ENCODE measurements around the gene CXorf49B. TPM values are rescaled to one million over a fixed set of nuclear protein-coding genes. Genes with fewer than 3 reads are reported as not detected.
A peak's percentile ranks its signal among the peaks of the same experiment; 100 is the strongest.
"Not testable (repeated sequence)": the region's sequence is repeated elsewhere in the genome, so short reads cannot be mapped to it uniquely, and the experiment has no call there.

The CXorf49B gene
- total and polyA plus RNA-seq, 10 of the 15 experiments (the other 5 are each of a cell fraction or from before 2014, with no cell fraction given) = not detected

DNA sequence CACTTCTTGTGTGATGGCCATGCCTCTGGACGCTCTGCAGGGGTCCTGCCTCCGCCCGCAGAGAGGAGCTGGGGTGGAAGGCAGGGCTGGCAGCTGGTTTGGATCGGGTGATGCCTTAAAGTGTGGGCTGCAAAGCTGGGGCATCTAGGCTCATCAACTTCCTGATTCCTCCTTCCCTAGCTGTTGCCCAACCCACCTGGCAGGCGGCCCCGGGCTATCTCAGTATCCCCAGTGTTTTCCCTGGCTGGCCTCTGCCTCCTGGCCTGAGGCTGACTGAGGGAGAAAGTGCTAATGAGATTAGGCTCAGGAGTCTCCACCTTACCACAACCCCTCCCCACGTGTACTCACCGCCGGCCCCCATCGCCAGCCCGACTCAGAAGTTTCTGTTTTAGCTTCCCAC is 1.7 kb downstream of the CXorf49B start:
- H3K9me3 ChIP-seq (replicated peaks; ENCODE audit: control insufficient read depth, insufficient read depth, low read length); ATAC-seq; H3K9ac ChIP-seq (ENCODE audit: control insufficient read depth, insufficient read depth, low read length); H3K4me1 ChIP-seq (ENCODE audit: control insufficient read depth, insufficient read depth, low read length); SMC1A ChIA-PET (ENCODE audit: uncharacterized antibody, unreplicated experiment); BruUV-seq (replicated peaks); H3K4me3 ChIP-seq; FAIRE-seq; POLR2A ChIA-PET; H3K79me2 ChIP-seq (ENCODE audit: control insufficient read depth, insufficient read depth, low read length); H3K27me3 ChIP-seq (replicated peaks in 1 of 2; ENCODE audit: control insufficient read depth in 2 of 2, insufficient read depth in 2 of 2, low read length in 1 of 2); CTCF ChIA-PET; H3K27ac ChIP-seq (ENCODE audit: control insufficient read depth, insufficient read depth); RAD21 ChIA-PET (ENCODE audit: unreplicated experiment); H3K36me3 ChIP-seq (ENCODE audit: control insufficient read depth in 2 of 2, insufficient read depth in 2 of 2, low read length in 1 of 2); H2AFZ ChIP-seq (ENCODE audit: control insufficient read depth, low read depth, low read length); DNase-seq (ENCODE audit: low read depth, low spot score); H4K20me1 ChIP-seq (ENCODE audit: control insufficient read depth, insufficient read depth); intact Hi-C loops (cut with micrococcal nuclease; ENCODE audit: unreplicated experiment); in situ Hi-C loops (cut with MboI); H3K4me2 ChIP-seq (ENCODE audit: control insufficient read depth, insufficient read depth): not testable (repeated sequence)
- WGBS (ENCODE audit: insufficient coverage, insufficient replicate concordance, low lambda C conversion rate, missing lambda C conversion rate) = no CpG with 5 or more reads among the region's 11 CpGs

DNA sequence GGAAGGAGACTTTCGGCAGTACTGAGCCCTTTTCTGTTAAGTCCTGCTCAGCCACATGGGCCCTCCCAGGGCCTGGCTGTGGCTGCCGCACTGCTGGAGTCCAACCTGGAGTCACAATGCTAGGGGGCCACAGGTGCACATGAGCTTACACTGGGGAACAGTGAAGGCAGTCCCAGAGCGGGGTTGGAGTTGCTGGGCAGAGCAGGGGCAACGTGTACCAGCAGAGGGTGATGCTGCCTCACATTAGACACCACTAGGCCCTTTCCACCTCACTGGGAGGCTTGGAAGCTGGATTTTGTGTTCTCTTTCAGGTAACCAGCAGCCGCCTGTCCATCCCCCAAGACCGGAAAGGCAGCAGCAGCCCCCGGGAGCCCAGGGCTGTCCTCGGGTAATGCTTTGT is 2.5 kb downstream of the CXorf49B start:
- H3K9ac ChIP-seq (ENCODE audit: control insufficient read depth, insufficient read depth, low read length); ATAC-seq; H4K20me1 ChIP-seq (ENCODE audit: control insufficient read depth, insufficient read depth); RAD21 ChIA-PET (ENCODE audit: unreplicated experiment); POLR2A ChIA-PET; SMC1A ChIA-PET (ENCODE audit: uncharacterized antibody, unreplicated experiment); H3K27ac ChIP-seq (ENCODE audit: control insufficient read depth, insufficient read depth); in situ Hi-C loops (cut with MboI); H3K4me1 ChIP-seq (ENCODE audit: control insufficient read depth, insufficient read depth, low read length); H3K4me3 ChIP-seq; H3K79me2 ChIP-seq (ENCODE audit: control insufficient read depth, insufficient read depth, low read length); H3K9me3 ChIP-seq (replicated peaks; ENCODE audit: control insufficient read depth, insufficient read depth, low read length); H3K27me3 ChIP-seq (replicated peaks in 1 of 2; ENCODE audit: control insufficient read depth in 2 of 2, insufficient read depth in 2 of 2, low read length in 1 of 2); H2AFZ ChIP-seq (ENCODE audit: control insufficient read depth, low read depth, low read length); CTCF ChIA-PET; intact Hi-C loops (cut with micrococcal nuclease; ENCODE audit: unreplicated experiment); DNase-seq (ENCODE audit: low read depth, low spot score); FAIRE-seq; H3K36me3 ChIP-seq (ENCODE audit: control insufficient read depth in 2 of 2, insufficient read depth in 2 of 2, low read length in 1 of 2); BruUV-seq (replicated peaks); H3K4me2 ChIP-seq (ENCODE audit: control insufficient read depth, insufficient read depth): not testable (repeated sequence)
- WGBS (ENCODE audit: insufficient coverage, insufficient replicate concordance, low lambda C conversion rate, missing lambda C conversion rate) = no CpG with 5 or more reads among the region's 8 CpGs

DNA sequence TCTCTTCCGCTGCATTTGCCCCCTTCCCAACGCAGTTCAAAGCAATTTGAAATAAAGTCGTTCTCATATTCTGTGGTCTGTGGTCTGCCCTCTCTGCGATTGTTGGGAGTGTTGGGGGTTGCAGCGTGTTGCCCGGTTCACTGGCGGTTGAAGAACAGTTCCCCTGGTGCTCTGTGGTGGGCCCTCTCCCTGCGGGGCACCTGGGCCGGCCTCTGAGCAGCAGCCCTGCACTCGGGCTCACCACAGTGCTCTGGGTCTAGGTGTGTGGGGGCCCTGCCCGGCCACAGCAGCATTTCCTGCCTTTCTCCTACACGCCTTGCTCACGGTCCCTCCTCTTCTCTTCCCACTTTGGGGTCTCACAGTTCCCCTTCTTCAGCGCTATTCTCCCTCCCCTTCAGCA is 4.0 kb downstream of the CXorf49B start:
- H3K79me2 ChIP-seq (ENCODE audit: control insufficient read depth, insufficient read depth, low read length); in situ Hi-C loops (cut with MboI); DNase-seq (ENCODE audit: low read depth, low spot score); H3K27ac ChIP-seq (ENCODE audit: control insufficient read depth, insufficient read depth); H4K20me1 ChIP-seq (ENCODE audit: control insufficient read depth, insufficient read depth); H3K9me3 ChIP-seq (replicated peaks; ENCODE audit: control insufficient read depth, insufficient read depth, low read length); RAD21 ChIA-PET (ENCODE audit: unreplicated experiment); FAIRE-seq; SMC1A ChIA-PET (ENCODE audit: uncharacterized antibody, unreplicated experiment); CTCF ChIA-PET; H3K27me3 ChIP-seq (replicated peaks in 1 of 2; ENCODE audit: control insufficient read depth in 2 of 2, insufficient read depth in 2 of 2, low read length in 1 of 2); H3K4me3 ChIP-seq; BruUV-seq (replicated peaks); ATAC-seq; H3K9ac ChIP-seq (ENCODE audit: control insufficient read depth, insufficient read depth, low read length); H3K4me2 ChIP-seq (ENCODE audit: control insufficient read depth, insufficient read depth); POLR2A ChIA-PET; H3K36me3 ChIP-seq (ENCODE audit: control insufficient read depth in 2 of 2, insufficient read depth in 2 of 2, low read length in 1 of 2); H2AFZ ChIP-seq (ENCODE audit: control insufficient read depth, low read depth, low read length); intact Hi-C loops (cut with micrococcal nuclease; ENCODE audit: unreplicated experiment); H3K4me1 ChIP-seq (ENCODE audit: control insufficient read depth, insufficient read depth, low read length): not testable (repeated sequence)
- no CpG with 5 or more reads among the region's 14 CpGs for WGBS (ENCODE audit: insufficient coverage, insufficient replicate concordance, low lambda C conversion rate, missing lambda C conversion rate)

DNA sequence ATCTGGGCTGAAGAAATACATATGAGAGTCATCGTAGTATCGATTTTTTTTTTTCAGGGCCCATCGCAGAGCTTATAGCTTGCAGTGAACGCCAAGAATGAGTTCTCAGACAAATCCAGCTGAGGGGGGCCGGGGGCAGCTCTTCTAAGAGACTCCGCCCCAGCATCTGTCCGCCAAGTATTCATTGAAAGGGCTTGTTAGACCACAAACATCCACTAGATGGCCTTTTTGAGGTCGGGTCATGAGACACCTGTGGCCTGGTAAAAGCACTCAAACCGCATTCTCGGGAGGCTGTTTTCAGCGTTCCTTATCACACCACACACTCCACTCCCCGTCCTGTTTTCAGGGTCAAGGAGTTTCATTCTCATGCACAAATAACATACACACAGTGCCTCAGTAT is 15.2 kb downstream of the CXorf49B start:
- intact Hi-C loops (cut with micrococcal nuclease; ENCODE audit: unreplicated experiment); H4K20me1 ChIP-seq (ENCODE audit: control insufficient read depth, insufficient read depth); H3K27me3 ChIP-seq (replicated peaks in 1 of 2; ENCODE audit: control insufficient read depth in 2 of 2, insufficient read depth in 2 of 2, low read length in 1 of 2); RAD21 ChIA-PET (ENCODE audit: unreplicated experiment); H2AFZ ChIP-seq (ENCODE audit: control insufficient read depth, low read depth, low read length); CTCF ChIA-PET; H3K36me3 ChIP-seq (ENCODE audit: control insufficient read depth in 2 of 2, insufficient read depth in 2 of 2, low read length in 1 of 2); H3K9ac ChIP-seq (ENCODE audit: control insufficient read depth, insufficient read depth, low read length); H3K4me3 ChIP-seq; H3K79me2 ChIP-seq (ENCODE audit: control insufficient read depth, insufficient read depth, low read length); SMC1A ChIA-PET (ENCODE audit: uncharacterized antibody, unreplicated experiment); H3K4me2 ChIP-seq (ENCODE audit: control insufficient read depth, insufficient read depth); H3K9me3 ChIP-seq (replicated peaks; ENCODE audit: control insufficient read depth, insufficient read depth, low read length); DNase-seq (ENCODE audit: low read depth, low spot score); BruUV-seq (replicated peaks); in situ Hi-C loops (cut with MboI); POLR2A ChIA-PET; H3K27ac ChIP-seq (ENCODE audit: control insufficient read depth, insufficient read depth); H3K4me1 ChIP-seq (ENCODE audit: control insufficient read depth, insufficient read depth, low read length); FAIRE-seq: not testable (repeated sequence)
- WGBS (ENCODE audit: insufficient coverage, insufficient replicate concordance, low lambda C conversion rate, missing lambda C conversion rate) = no CpG with 5 or more reads among the region's 12 CpGs
- ATAC-seq = peak; percentile 80

Data from GM12878 (cell line).